Measurements from ENCODE around the gene NR4A3.
A peak's percentile ranks its signal among the peaks of the same experiment; 100 is the strongest.

NR4A3 gene

DNA sequence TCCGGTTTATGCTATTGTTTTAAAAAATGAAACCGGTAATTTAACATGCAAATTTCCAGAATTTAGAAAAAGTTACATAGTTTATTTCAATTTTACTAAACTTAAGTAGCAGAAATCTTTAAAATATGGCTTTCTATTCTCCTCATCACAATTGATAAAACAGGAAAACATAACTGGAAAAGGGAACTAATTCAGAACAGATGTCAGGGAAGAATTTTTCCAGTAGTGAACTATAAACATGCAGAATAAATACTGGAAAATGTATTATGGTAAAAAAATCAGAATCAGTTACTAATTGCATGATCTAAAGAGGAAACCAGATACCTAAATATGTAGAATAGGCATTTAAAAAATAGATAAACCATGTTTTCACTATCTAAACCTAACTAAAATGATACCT lies 7.3 kb upstream of the NR4A3 start:
- no peak for DNase-seq (ENCODE audit: low read depth)

DNA sequence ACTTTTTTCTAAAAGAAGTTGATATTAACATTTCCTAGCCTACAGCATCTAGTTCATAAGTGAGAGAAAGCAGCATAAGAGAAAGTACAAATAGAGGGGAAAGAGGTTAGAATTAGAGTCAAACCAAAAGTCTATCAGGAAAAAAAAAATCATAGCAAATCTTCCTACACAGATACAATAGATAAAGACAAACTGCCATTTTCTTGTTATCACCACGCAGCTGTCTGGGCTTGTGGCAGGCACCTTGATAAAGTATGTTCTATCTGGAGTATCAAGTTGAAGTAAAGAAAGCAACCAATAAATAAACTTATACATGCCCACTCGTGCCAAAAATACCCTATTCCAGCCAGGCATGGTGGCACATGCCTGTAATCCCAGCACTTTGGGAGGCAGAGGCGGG lies 5.3 kb upstream of the NR4A3 start:
- DNase-seq (ENCODE audit: low read depth), result no peak

DNA sequence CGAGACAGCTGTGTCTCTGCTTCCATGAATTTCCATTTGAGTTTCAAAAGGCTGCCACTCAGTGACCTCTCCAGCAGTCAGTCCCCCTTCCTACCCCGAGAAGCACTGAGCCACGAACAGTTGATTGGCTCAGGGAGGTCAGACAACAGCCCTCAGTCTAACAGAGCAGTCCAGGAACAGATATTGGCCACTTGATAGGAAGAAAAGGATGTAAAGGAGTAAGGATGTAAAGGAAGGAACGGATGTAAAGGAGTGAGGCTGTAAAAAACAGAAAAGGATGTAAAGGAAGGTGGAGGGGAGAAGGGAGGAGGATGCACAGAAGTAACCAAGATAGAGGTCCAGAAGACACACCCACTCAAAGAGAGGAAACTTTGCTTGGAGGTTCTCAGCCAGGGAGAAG lies 3.2 kb upstream of the NR4A3 start:
- no peak for DNase-seq (ENCODE audit: low read depth)

DNA sequence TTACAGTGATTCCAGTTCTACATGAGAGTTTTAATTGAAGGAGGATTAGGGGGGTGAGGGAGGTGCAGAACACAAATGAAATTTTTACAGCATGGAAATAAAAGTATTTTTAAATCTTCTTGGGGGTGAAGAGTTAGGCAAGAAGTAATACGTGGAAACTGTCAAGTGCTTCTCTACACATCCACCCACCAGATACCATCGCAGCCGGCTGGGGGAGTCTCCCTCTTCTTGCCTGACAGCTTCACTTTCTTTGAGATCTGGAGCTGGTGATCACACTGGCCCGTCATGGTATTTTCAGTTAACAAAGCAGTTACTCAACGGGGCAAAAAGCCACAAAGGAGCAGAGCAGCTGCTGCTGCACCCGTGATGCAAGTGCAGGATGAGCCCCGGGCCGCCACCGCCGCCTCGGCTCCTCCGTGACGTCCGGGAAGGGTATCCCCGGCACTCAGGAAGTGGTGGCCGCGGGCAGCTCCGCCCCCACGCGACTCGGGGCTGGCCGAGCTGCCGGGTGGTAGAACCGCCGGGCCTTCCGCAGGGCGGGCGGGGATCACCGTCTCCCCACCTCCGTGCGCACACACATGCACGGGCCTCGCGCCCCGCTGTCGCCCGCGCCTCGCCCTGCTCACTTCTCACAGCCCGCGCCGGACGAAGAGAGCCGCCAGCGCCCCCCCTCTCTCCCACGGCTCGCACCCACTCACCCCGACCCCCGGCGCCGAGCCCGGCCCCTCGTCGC lies 2.4 kb upstream of the NR4A3 start:
- peak; percentile 85 for DNase-seq (ENCODE audit: low read depth)

DNA sequence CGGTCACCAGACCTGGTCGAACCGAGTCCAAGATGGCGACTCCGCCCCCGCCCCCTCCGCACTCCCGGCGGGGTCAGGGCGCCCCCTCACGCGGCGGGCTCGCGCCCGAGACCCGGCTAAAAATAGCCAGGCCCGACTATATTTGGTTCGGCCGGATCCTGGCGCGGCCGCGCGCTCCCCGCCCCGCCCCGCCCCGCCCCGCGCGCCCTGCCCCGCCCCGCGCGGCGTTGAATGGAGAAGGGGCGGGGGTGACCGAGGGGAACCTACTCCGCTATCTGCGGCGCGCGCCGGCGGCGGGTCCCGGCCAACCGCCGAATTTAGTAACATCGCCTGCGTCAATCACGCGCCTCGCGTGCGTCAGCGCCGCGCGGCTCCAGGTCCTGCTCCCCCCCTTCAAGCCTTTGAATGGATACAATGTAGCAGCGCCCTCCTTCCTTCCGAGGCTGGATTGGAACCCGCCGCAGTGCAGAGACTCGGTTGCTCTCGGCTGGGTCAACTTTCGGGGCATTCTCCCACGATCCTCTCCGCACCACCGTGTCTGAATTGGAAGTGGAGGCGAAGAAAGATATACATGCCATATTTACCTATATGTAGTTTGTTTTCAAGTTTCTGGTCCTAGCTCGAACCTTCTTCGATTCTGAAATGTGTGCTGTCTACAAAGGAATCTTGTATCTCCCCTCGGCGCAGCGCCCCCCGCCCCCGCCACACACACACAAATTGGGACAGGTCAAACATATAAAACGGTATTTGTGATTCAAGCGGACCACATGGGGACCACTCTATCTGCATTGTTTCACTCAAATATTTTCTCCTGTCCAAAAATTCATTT lies 1.6 kb upstream of the NR4A3 start:
- DNase-seq (ENCODE audit: low read depth), result peak; percentile 70

DNA sequence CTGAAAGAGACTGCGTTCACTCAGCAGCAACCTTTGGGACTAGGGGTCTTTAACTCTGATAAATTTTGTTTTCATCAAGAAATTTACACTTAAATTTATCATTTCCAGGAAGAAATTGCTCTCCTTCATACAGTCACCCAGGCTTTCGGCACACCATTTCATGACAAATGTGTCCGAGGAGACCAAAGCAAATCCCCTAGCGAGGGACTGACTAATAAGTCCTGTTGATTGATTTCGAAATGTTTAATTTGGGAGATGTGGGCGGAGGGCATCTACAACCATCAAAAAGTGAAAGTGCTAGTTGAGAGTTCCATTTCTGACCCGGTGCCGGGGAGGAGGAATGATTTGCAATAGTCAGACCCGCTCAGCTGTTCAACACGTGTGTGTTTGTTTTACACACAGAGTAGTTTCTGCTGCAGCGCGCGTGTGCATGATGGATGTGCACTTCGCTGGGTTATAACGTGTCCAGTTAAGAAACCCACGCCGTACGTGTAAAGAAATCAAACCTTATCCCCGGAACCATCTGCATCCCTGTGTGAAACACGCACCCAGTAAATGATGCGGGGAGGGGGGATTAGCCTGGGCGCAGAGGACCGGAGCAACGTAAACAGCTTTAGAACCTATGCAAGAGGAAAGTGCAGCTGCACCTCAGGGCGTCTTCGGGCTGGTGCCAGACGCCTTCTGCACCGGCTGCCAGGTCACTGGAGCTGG lies 845 bp upstream of the NR4A3 start:
- DNase-seq (ENCODE audit: low read depth), result no peak

DNA sequence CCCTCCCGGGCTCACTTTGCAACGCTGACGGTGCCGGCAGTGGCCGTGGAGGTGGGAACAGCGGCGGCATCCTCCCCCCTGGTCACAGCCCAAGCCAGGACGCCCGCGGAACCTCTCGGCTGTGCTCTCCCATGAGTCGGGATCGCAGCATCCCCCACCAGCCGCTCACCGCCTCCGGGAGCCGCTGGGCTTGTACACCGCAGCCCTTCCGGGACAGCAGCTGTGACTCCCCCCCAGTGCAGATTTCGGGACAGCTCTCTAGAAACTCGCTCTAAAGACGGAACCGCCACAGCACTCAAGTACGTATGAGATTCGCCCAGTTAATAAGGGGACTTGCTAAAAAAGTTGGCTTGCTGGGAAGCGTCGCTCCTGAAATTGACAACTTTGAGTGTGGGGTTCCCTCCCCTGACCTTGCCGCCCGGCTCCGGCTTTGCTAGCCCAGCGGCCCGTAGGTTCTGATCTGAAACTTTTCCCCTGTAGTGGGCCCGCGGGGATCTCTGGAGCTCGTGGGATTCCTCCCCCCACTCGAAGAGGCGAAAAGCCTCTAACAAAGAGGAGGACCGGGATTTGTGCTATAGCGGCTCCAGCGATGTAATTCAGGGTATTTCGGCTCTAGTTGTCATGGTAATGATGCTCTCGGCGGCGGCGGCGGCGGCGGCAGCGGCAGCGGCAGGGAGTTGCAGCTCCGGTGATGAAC lies 572 bp downstream of the NR4A3 start:
- no peak for DNase-seq (ENCODE audit: low read depth)

DNA sequence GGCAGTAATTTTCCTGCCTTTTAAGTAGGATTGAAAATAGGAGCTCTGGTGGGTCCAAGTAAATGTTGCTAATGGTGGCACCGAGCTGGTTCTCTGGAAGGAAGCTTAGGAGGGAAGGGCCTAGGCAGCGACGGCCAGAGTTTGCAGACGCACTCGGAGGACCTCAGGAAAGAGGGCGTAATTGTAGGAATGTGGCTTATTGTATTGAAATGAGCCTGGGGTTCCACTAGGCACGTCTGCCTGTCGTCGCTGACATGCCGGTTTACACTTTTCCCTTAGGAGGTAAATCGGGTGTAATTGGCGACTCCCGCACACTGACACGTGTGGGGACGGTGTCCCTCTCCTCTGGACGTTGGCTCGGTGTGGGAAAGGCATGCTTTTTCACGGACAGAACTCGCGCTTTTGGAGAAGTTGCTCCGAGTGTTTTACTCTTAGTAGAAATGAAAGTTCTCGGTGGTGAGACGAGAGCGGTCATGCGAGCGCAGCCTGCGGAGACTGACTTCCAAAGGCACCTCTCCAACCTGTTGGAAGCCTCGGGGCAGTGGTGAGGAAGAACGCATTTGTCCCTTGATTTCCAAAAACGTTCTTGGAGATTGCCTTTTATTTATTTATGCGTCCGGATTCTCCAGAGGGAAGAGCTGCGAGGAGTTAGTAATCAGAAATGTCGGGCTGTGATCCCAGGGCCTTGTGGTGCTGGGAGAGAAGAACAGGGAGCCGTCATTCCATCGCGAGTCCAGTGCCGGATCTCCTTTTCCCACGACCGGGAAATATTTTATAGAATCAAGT lies 1.3 kb downstream of the NR4A3 start:
- no peak for DNase-seq (ENCODE audit: low read depth)

DNA sequence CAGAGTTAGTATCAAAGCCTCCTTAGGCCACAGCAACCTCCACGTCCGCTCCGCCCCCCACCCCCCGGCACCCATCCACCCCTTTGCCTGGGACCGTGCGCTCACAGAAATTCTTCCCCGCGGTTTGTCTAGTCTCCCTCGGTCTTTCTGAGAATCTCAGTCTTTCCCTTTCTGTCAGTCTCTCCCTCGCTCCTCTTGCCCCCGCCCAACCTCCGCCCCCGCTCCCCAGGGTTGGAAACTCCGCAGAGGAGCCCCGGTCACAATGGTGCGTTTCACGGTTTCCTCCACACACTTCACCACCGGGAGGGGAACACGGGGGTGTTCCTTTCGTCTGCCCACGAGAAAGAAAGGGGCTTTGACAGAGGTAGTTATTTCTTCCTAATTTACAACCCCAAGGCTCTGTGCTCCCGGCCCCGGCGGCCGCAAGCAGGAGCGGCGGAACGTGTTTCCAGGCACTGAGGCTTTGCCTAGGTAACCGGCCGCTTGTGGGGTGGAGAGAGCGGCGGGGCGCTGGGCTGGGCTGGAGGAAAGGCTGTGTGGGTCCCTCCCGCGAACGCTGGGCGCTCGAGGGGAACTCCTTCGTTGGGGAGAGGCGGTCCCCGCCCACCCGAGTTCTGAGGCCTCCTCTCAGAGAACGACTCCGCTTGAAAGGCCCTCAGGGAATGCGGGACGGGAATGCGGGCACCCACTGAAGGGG lies 2.1 kb downstream of the NR4A3 start:
- DNase-seq (ENCODE audit: low read depth), result peak; percentile 31

DNA sequence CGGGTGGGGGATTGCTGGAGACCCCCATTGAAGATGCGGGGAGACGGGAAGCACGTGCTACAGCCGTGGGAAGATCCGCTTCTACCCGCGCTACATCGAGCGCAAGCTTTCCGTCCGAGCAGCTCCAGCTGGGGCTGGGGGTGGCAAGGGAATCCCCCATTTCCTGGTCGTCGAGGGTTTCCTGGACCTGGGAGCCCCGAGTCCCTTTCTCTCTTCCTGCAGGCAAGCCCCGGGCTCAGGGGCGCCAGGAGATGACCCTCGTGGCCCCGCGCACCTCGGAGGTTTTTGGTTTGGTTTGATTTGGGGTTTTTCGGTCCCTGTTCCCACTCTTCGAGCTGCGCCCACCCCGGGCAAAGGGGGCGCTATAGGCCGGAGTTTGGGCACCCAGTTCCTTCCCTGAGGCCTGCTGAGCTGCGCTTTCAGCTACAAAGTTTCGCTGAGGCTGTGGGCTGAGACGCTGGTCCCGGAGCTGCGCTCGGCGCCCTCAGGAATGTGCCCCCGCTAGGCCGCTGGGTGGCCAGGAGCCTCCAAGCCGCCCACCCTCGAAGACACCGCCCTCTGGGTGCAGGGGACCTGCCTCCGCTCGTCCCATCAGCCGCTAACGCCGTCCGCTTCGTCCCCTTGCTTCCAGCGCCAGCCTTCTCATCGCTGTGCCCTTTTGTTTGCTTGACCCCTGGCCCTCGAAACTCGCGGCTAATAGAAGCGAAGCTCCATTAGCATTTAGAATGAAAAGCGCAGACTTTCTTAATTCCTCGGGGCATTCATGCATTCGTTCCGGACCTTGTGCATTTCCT lies 2.9 kb downstream of the NR4A3 start:
- no peak for DNase-seq (ENCODE audit: low read depth)

DNA sequence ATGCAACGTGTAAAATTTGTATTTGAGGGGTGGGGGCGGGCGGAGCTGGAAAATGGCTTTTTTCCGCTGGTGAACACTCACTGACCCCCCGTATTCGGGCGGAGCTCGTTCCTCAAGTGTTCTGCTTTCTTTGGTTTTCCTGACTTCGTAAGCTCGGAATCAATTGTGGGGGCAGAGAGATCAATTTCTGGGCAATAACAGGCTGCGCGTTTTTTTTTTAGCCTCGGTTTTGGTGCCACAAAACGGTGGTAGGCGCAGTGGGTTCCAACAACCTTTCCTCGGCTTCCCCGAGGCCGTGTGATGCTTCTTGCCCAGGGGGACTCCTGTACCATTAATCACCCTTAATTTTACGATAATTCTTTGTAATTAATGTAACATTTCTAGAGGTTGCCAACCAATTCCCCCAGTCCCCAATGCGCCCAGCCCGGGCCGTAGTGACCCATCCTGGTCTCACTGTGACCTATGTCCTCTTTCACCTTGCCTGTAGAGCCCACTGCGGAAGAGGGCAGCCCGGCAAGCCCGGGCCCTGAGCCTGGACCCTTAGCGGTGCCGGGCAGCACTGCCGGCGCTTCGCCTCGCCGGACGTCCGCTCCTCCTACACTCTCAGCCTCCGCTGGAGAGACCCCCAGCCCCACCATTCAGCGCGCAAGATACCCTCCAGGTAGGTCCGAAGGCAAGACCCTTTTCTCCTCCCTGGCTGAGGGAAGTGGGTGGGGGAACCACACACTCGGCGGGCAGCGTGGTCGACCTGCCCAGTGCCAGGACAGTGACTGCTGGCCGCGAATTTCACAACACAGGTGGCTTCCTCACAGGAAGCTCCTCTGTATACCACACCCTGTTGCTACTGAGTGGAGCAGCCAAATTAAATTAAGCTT lies 3.7 kb downstream of the NR4A3 start:
- no peak for DNase-seq (ENCODE audit: low read depth)

DNA sequence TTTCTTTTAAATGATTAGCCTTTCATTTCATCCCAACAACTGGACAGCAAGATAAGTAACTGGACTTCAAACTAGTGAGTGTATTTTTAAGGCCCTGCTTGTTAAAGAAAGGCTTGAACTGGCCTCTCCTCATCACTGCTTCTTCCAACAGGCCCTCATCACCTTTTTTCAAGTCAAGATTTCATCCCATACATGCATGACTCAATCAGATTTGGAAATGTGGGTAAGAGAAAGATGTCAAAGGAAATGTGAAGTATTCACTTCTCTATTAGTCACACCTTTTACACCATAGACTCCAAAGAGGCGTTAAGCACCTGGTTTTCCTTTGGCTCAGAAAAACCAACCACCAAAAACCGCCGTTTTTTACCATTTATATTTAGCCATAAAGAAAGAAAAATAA lies 4.9 kb downstream of the NR4A3 start:
- no peak for DNase-seq (ENCODE audit: low read depth)

DNA sequence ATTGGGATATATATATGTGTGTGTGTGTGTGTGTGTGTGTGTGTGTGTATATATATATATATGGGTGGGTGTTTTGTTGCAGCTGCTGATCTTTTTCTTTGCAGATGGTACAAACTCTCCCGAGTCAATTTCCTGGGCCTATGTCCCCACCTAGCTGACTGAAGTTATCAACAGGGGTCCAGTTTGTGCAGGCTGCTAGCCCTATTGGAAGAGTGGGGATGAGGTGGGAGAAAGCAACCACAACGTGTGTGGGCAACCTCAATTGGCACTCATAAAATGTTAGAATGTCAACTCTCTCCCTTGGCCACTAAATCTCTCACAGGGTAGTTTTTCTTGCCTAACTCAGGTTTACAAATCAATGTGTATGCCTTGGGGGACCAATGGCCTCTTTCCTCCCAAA lies 5.6 kb downstream of the NR4A3 start:
- DNase-seq (ENCODE audit: low read depth), result no peak

DNA sequence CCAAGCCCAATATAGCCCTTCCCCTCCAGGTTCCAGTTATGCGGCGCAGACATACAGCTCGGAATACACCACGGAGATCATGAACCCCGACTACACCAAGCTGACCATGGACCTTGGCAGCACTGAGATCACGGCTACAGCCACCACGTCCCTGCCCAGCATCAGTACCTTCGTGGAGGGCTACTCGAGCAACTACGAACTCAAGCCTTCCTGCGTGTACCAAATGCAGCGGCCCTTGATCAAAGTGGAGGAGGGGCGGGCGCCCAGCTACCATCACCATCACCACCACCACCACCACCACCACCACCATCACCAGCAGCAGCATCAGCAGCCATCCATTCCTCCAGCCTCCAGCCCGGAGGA lies 6.3 kb downstream of the NR4A3 start:
- DNase-seq (ENCODE audit: low read depth), result no peak

DNA sequence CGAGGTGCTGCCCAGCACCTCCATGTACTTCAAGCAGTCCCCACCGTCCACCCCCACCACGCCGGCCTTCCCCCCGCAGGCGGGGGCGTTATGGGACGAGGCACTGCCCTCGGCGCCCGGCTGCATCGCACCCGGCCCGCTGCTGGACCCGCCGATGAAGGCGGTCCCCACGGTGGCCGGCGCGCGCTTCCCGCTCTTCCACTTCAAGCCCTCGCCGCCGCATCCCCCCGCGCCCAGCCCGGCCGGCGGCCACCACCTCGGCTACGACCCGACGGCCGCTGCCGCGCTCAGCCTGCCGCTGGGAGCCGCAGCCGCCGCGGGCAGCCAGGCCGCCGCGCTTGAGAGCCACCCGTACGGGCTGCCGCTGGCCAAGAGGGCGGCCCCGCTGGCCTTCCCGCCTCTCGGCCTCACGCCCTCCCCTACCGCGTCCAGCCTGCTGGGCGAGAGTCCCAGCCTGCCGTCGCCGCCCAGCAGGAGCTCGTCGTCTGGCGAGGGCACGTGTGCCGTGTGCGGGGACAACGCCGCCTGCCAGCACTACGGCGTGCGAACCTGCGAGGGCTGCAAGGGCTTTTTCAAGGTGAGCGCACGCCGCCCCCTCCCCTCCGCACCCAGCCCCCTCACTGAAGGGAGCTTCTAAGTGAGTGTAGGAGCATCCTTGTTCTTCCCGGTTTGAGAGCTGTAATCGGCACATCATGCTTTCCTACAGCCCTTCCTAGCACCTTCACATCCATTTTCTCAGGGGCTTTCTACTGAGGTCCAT lies 6.9 kb downstream of the NR4A3 start:
- no peak for DNase-seq (ENCODE audit: low read depth)

DNA sequence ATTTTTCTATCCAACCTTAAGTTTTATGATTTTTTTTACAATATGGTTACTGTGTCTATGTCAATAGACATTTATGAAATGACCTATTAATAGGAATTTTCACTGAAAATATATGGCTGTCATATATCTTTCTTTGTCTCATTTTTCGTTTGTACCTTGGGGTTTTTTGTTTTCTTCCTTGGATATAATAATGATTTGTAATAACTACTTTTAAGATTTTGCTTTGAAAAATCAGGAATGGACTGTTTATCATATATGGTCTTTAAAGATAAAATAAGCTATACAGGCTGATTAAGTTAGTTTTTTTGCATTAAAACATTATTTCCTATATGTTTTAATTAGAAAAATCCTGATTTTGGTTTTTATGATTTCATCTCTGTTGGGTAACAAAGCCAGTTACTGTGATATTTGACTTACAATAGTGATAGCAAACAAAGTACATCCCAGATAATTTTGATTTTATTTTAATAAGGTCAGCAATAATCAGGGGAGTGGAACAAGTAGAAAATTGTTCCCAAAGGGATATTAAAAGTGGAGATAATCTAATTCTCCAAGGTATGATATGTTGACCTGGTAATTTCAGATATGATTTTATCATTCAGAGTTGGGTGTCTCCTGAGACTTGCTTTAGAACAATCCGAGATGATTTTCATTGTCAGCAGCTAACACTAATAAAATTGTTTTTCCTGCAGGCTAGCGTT lies 10.3 kb downstream of the NR4A3 start:
- DNase-seq (ENCODE audit: low read depth), result no peak

DNA sequence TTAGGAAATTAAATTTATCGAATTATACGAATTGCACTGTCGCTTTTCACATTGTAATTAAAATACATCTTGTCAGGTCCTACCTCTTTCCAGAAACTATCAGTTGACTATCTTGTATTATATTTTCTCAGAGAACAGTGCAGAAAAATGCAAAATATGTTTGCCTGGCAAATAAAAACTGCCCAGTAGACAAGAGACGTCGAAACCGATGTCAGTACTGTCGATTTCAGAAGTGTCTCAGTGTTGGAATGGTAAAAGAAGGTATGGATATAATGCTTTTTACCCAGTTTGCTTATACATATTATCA lies 10.8 kb downstream of the NR4A3 start:
- no peak for DNase-seq (ENCODE audit: low read depth)

DNA sequence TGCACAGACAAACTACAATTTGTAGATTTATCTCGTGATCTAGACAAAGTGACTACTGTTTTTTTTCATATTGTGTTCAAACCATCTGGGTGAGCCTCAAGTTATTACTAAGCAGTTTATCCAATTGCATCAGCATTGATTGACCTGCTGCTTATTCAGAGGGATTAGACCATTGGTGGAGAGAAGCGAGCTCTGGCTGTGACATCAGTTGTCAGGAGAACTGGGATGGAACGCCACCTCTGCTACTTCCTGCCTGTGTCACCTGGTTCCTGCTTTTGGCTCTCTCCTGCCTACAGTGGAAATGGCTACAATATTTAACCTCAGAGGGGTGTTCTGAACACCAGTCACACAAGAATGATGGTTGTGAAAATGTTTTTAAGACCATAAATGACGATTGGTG lies 12.1 kb downstream of the NR4A3 start:
- DNase-seq (ENCODE audit: low read depth), result no peak
